Common myeloid progenitor, CD34-positive (primary cell): ENCODE results near the gene FAM83E.

ENCODE experiments used
- CTCF ChIA-PET: fragments of 350-600 bp; sonication (Branson Sonifier 250); formaldehyde crosslinking; loops from one replicate; lab custom pipeline; 2021; ENCODE audit warnings: antibody characterized with exemption; lab: Charles Lee
- POLR2A ChIA-PET: fragments of 350-600 bp; sonication (Branson Sonifier 250); formaldehyde crosslinking; loops from one replicate; lab custom pipeline; 2021; ENCODE audit warnings: antibody characterized with exemption; lab: Charles Lee
- DNase-seq, 3 donors: peaks; one replicate each; pipeline versions ENCODE4 v3.0.0 to v3.0.0-alpha.2; 2013
- H3K27ac ChIP-seq, 2 experiments: 1 replicate in 1 of 2; 2 replicates in 1 of 2; pipeline ENCODE4 v1.7.0; 2013; ENCODE audit warnings: inconsistent platforms in 2 of 2, low read length in 2 of 2, mild to moderate bottlenecking in 2 of 2, low read depth in 1 of 2, moderate library complexity in 1 of 2; ENCODE audit not compliant: severe bottlenecking in 2 of 2, insufficient read depth in 1 of 2, poor library complexity in 1 of 2
- H3K27me3 ChIP-seq, 5 experiments: replicated peaks in 2 of 5; 1 replicate in 3 of 5; 2 replicates in 2 of 5; pipeline versions ENCODE4 v1.6.1 to v1.7.0; 2013; ENCODE audit warnings: low read length in 4 of 5, mild to moderate bottlenecking in 2 of 5, moderate library complexity in 2 of 5, inconsistent platforms in 1 of 5; ENCODE audit not compliant: insufficient read depth in 5 of 5, control insufficient read depth in 4 of 5
- H3K36me3 ChIP-seq, 4 experiments: 1 replicate in 2 of 4; 2 replicates in 2 of 4; pipeline versions ENCODE4 v1.6.1 to v1.7.0; 2013; ENCODE audit warnings: low read length in 3 of 4, control low read depth in 1 of 4, mild to moderate bottlenecking in 1 of 4; ENCODE audit not compliant: control insufficient read depth in 4 of 4, insufficient read depth in 4 of 4
- H3K4me1 ChIP-seq, 4 experiments: 1 replicate in 3 of 4; 2 replicates in 1 of 4; pipeline versions ENCODE4 v1.6.1 to v1.7.1; 2013; ENCODE audit warnings: low read length in 3 of 4, mild to moderate bottlenecking in 3 of 4, control low read depth in 1 of 4, inconsistent platforms in 1 of 4, moderate library complexity in 1 of 4; ENCODE audit not compliant: control insufficient read depth in 4 of 4, insufficient read depth in 4 of 4; ENCODE audit errors: control extremely low read depth in 1 of 4
- H3K4me3 ChIP-seq, 7 experiments: 1 replicate in 4 of 7; 2 replicates in 3 of 7; pipeline versions ENCODE4 v1.5.1 to v1.7.0; 2013; ENCODE audit warnings: mild to moderate bottlenecking in 7 of 7, low read length in 6 of 7, moderate library complexity in 6 of 7, inconsistent platforms in 2 of 7, low read depth in 2 of 7, control low read depth in 1 of 7; ENCODE audit not compliant: insufficient read depth in 4 of 7, control insufficient read depth in 1 of 7; ENCODE audit errors: extremely low read depth in 1 of 7
- H3K9me3 ChIP-seq, 5 experiments: 1 replicate in 4 of 5; 2 replicates in 1 of 5; pipeline versions ENCODE4 v1.6.1 to v1.7.1; 2013; ENCODE audit warnings: low read length in 4 of 5, mild to moderate bottlenecking in 2 of 5, inconsistent platforms in 1 of 5, low read depth in 1 of 5, moderate library complexity in 1 of 5; ENCODE audit not compliant: control insufficient read depth in 4 of 5, insufficient read depth in 2 of 5; ENCODE audit errors: control extremely low read depth in 1 of 5
- WGBS: methylation state at CpG from one replicate; pipeline ENCODE4 v1.1.5; 2013; ENCODE audit not compliant: insufficient coverage; 5-methylcytosine and 5-hydroxymethylcytosine counted together

FAM83E gene

GRCh38 chr19:48648134-48648533 lies 33.3 kb upstream of the FAM83E start:
- no peaks in the 10 kb centered on the region for H3K36me3 ChIP-seq
- H3K9me3 ChIP-seq, result no peaks in the 10 kb centered on the region
- H3K4me3 ChIP-seq, result no peak overlapping the region
- ChIA-PET POLR2A (no interaction called here), CTCF (no interaction called here)
- 100% methylated on average over 1 of the region's 2 CpGs for WGBS
- no peaks in the 10 kb centered on the region for H3K27me3 ChIP-seq
- H3K27ac ChIP-seq, result no peak overlapping the region
- H3K4me1 ChIP-seq, result peaks cover 3 to 35% (median 25%) of the 10 kb centered on the region in 4 experiments
- no peak for DNase-seq

DNA sequence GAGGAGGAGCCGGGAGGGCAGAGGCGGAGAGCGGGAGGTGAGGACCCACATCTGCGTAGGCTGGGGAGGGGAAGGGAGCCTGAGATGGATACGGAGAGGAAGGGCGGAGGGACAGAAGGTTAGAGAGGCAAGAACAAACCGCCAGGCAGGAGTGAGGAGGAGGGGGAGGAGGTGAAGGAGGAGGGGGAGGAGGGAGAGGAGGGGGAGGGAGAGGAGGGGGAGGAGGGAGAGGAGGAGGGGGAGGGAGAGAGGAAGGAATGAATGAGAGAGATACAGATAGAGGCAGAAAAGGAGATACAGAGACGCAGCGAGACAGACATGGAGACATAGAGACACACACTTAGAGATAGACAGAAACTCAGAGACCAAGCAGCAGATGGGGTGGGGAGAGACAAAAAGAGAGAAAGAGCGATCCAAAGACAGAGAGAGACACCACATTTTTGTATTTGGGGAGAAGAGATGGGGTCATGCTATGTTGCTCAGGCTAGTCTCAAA lies 31.9 kb upstream of the FAM83E start:
- ChIA-PET CTCF (interaction anchor here (1.3 to 4.5 kb wide), 4 partner anchors 13 to 198 kb away, joined by 4 to 40 read pairs (median 12); no protein-coding TSS in a partner anchor), POLR2A (interaction anchor here (0.6 to 1.5 kb wide), 2 partner anchors 9 to 324 kb away, joined by 3 to 5 read pairs; no protein-coding TSS in a partner anchor)
- no peak for DNase-seq
- Histone ChIP-seq H3K36me3 (no peaks in the 10 kb centered on the region), H3K27ac (no peak overlapping the region), H3K4me1 (peaks cover 3 to 27% (median 22%) of the 10 kb centered on the region in 4 experiments), H3K4me3 (peak overlapping the region in 3 of 7 experiments; percentile 69 to 82 (median 79)), H3K27me3 (no peaks in the 10 kb centered on the region), H3K9me3 (no peaks in the 10 kb centered on the region)
- WGBS, result 25% methylated on average over 4 of the region's 10 CpGs

GRCh38 chr19:48646001-48646721 lies 31.3 kb upstream of the FAM83E start, which contains the start of gene CA11:
CA11 (minus strand) TSS chr19:48646187; CDS start chr19:48645632, 555 bp downstream.
- CTCF ChIA-PET, result interaction anchor here (0.6 to 4.5 kb wide), 15 partner anchors 12 to 207 kb away, joined by 3 to 40 read pairs (median 4); no protein-coding TSS in a partner anchor
- Histone ChIP-seq H3K27ac (peak within 1 kb of the TSS in 1 of 2 experiments; percentile 61), H3K9me3 (no peaks in the 10 kb centered on the region), H3K27me3 (no peaks in the 10 kb centered on the region), H3K36me3 (no peaks in the 10 kb centered on the region), H3K4me3 (peak within 1 kb of the TSS; percentile 47 to 82 (median 59)), H3K4me1 (peaks cover 3 to 27% (median 22%) of the 10 kb centered on the region in 4 experiments)
- 0% methylated on average over 19 of the region's 33 CpGs for WGBS
- DNase-seq, result peak; percentile 87 to 94 (median 94)
- POLR2A ChIA-PET, result interaction anchor here (0.5 to 1.5 kb wide), 3 partner anchors 8 to 325 kb away, joined by 3 to 5 read pairs (median 3); no protein-coding TSS in a partner anchor

- peak overlapping the region in 1 of 2 experiments; percentile 43 for H3K27ac ChIP-seq
- WGBS, result 0% methylated on average over 5 of the region's 6 CpGs
- peak overlapping the region; percentile 40 to 82 (median 59) for H3K4me3 ChIP-seq
- POLR2A ChIA-PET, result interaction anchor here (0.5 to 1.5 kb wide), 2 partner anchors 8 to 13 kb away, joined by 3 to 5 read pairs; no protein-coding TSS in a partner anchor
- no peaks in the 10 kb centered on the region for H3K27me3 ChIP-seq
- H3K36me3 ChIP-seq, result no peaks in the 10 kb centered on the region
- no peaks in the 10 kb centered on the region for H3K9me3 ChIP-seq
- CTCF ChIA-PET, result interaction anchor here (0.6 to 4.5 kb wide), 15 partner anchors 12 to 208 kb away, joined by 3 to 40 read pairs (median 4); no protein-coding TSS in a partner anchor
- H3K4me1 ChIP-seq, result peaks cover 3 to 27% (median 22%) of the 10 kb centered on the region in 4 experiments
- DNase-seq, result no peak
Measured at GRCh38 chr19:48645620-48646000, 30.7 kb upstream of the FAM83E start.

GRCh38 chr19:48644839-48645619 lies 30.2 kb upstream of the FAM83E start:
- no peaks in the 10 kb centered on the region for H3K36me3 ChIP-seq
- no peaks in the 10 kb centered on the region for H3K27me3 ChIP-seq
- peak overlapping the region; percentile 40 to 82 (median 59) for H3K4me3 ChIP-seq
- H3K9me3 ChIP-seq, result no peaks in the 10 kb centered on the region
- ChIA-PET CTCF (interaction anchor here (0.8 to 4.5 kb wide), 11 partner anchors 11 to 198 kb away, joined by 3 to 40 read pairs (median 8); no protein-coding TSS in a partner anchor), POLR2A (interaction anchor here (0.6 kb wide), 1 partner anchor 150 kb away, joined by 3 read pairs; no protein-coding TSS in a partner anchor)
- H3K27ac ChIP-seq, result peak overlapping the region in 1 of 2 experiments; percentile 43
- peaks cover 3 to 27% (median 22%) of the 10 kb centered on the region in 4 experiments for H3K4me1 ChIP-seq
- 0% methylated on average over 19 of the region's 25 CpGs for WGBS
- DNase-seq, result peak; percentile 81 to 90 (median 89)

DNA sequence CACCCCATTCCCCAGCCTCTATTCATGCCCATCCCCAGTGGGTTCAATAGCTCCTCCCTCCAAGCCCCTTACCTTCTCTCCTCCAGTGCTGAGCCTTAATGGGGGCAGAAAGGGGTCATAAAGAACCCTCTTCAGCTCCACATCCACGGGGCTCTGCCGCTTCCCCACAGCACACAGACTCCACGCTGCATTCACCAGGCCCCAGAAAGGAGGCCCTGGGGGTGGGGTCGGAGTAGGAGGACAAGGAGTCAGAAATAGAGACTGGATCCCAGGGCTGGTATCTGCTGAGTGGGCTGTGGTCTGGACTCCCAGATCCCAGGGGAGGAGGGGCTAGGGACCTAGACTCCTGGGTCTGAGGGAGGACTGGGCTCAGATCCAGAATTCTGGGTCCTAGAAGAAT lies 29.5 kb upstream of the FAM83E start:
- POLR2A ChIA-PET, result no interaction called here
- no peak for DNase-seq
- Histone ChIP-seq H3K9me3 (no peaks in the 10 kb centered on the region), H3K4me1 (peaks cover 3 to 27% (median 24%) of the 10 kb centered on the region in 4 experiments), H3K27ac (no peak overlapping the region), H3K36me3 (no peaks in the 10 kb centered on the region), H3K27me3 (no peaks in the 10 kb centered on the region), H3K4me3 (peak overlapping the region in 1 of 7 experiments; percentile 82)
- WGBS, result 100% methylated on average over 1 of the region's 4 CpGs
- CTCF ChIA-PET, result interaction anchor here (4.5 kb wide), 1 partner anchor 31 kb away, joined by 40 read pairs; no protein-coding TSS in a partner anchor
